HG02588 (cell line): ENCODE measurements around the gene DLG2.
"Not testable (repeated sequence)": the region's sequence is repeated elsewhere in the genome, so short reads cannot be mapped to it uniquely, and the experiment has no call there.

ENCODE experiments used
- ATAC-seq: cut with Tn5 transposase; IDR thresholded peaks from one replicate; pipeline ENCODE4 v1.9.1; 2021; ENCODE audit warnings: mild to moderate bottlenecking, moderate library complexity; ENCODE audit not compliant: unreplicated experiment

Gene DLG2

GRCh38 chr11:83784419-83784818 lies 1842.7 kb downstream of the DLG2 start:
- no peak for ATAC-seq

DNA sequence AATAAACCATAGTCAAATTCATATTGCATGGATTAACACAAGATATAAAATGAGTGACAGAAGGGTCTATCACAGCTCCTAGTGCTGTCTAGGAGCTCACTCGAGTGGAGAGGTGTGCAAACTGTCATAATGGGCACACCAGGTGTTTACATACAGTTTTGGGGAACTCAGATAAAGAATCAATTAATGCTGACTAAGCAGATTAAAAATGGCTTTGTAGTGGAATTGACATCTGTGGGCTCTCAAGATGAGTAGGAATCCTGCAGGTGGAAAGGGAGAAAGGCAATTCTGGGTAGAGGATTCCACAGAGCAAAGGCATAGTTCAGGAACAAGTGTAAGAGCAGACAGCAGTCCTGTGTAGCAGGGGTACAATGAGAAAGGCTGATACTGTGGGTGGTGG lies 1844.8 kb downstream of the DLG2 start:
- ATAC-seq, result no peak

DNA sequence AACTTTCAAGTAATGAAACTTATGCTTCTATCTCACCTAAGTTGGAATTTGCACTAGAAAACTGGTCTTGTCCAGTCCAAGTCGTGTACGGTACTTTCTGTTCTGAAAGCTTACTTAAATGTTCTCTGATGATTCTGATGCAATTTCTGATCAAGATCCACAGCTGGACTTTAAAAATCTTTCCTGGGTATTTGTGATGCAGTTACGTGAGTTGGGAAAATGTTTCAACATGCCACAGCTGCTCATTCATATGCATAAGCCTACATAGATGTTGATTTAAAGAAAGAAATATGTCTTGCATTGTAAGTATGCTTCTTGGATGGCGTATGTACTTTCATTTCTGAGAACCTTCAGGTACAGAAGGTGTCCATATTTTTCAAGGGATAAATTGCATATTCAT lies 1847.3 kb downstream of the DLG2 start:
- no peak for ATAC-seq

GRCh38 chr11:83778596-83778995 lies 1848.5 kb downstream of the DLG2 start:
- no peak for ATAC-seq

- no peak for ATAC-seq
Observed at GRCh38 chr11:83773950-83774880, 1852.9 kb downstream of the DLG2 start.

DNA sequence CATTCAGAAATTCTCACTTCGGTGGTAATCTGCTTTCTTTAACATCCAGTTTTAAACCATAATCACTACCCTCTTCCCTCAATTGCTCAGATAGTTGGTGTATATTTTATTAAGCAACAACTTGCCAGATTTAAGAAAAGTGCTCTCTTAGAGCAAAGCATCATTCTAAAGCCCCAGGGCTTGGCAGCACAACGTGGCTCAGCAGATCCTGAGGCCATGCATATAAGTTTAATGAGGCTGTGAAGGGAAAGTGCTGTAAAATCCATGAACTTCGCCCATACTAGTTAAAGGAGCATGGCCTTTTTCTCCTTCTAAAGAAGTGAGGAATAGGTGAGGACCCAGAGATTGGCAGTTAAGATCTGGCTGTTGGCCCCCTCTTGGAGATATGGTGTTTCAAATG lies 1858.7 kb downstream of the DLG2 start:
- ATAC-seq, result no peak

DNA sequence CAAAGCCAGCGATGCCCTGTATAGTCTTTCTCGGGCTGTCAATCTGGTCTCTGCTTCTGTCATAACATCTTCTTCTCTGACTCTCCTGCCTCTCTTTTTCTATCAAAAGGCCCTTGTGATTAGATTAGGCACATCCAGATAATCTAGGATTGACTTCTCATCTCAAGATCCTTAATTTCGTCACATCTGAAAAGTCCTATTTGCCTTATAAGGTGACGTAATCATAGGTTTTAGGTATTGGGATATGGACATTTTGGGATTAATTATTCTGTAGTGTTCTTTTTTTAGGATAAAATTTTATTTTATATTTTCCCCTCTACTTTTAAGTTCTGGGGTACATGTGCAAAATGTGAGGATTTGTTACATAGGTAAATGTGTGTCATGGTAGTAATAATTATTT lies 1860.2 kb downstream of the DLG2 start:
- ATAC-seq, result no peak

DNA sequence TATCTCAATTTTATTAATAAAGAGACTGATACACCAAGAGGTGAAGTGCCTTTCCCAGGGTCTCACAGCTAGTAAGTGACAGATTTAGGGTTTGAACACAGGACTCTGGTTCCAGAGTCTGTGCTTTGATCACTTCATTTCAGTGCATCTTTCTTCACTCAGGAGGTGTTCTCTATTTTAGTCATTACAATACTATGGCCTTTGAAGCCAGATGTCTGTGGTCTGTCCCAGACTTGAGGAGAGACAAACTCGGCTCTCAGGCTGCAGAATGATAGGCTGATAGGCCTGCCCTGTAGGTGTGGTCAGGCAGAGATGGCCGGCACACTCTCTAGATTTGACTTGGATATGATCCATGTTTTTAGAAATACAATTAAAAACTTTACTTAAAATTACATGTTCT lies 1862.5 kb downstream of the DLG2 start:
- no peak for ATAC-seq

DNA sequence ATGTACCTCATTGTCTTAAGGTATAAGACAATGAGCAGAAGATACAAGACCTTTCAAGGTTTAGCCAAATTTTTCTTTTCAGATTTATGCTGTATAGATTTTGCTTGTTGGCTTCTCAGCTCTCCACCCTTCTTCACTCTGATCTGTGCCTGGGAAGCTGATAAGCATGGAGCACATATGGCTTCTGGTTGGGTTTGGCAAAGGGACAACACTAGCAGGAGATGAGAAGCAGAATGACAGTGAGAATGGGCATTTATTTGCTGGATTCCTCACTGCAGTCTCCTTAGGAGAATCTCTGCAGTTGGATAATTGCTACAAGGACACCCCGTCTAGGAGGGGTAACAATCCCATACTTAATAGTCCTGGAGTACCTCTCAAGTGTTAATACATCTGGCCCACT lies 1866.2 kb downstream of the DLG2 start:
- ATAC-seq, result no peak

- ATAC-seq, result no peak
Observed at GRCh38 chr11:83759148-83759547, 1868.0 kb downstream of the DLG2 start.

GRCh38 chr11:83751041-83751440 lies 1876.1 kb downstream of the DLG2 start:
- ATAC-seq, result no peak

- ATAC-seq, result no peak
Observed at GRCh38 chr11:83746921-83747585, 1880.1 kb downstream of the DLG2 start.

GRCh38 chr11:83744620-83745192 lies 1882.4 kb downstream of the DLG2 start:
- ATAC-seq, result no peak

GRCh38 chr11:83736684-83737083 lies 1890.5 kb downstream of the DLG2 start:
- no peak for ATAC-seq

GRCh38 chr11:83734120-83734519 lies 1893.0 kb downstream of the DLG2 start:
- ATAC-seq, result no peak

- ATAC-seq, result not testable (repeated sequence)
Observed at GRCh38 chr11:83731288-83731687, 1895.9 kb downstream of the DLG2 start.

DNA sequence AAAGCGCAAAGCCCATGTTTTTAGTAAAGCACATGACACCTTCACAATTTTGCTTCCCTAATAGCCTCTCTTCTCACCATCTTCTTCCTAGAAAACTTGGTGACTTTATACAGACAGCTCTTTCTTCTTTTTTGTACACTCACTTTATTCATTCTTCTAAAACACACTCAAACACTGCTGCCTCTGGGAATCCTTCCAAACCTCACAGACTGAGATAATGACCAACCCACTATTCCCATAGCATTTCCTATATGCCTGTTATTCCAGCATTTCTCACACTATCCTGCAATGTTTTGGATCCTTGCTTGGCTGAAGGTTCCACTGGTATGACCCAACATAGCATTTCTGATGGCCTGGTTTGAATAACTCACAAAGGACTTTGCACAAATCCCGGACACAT lies 1898.9 kb downstream of the DLG2 start:
- ATAC-seq, result no peak

GRCh38 chr11:83727251-83727650 lies 1899.9 kb downstream of the DLG2 start:
- ATAC-seq, result no peak

- no peak for ATAC-seq
Observed at GRCh38 chr11:83726316-83726715, 1900.8 kb downstream of the DLG2 start.

DNA sequence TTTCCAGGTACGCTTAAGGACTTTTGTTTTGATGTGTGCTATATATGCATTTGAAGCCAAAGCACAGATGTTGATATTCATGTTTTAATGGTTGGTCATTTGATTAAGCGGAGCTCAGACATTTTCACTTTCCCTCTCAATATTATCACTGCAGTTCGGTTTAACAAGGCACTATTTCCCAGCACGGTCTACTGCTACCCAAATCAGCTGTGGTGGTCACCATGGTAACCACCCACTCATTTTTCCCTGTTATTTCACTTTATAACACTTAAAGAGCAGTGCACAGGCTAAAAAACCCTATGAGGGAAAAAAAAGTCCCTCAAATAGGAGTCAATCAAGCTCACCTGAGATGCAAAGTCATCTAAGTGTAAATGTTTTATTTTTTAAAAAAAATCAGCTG lies 1901.4 kb downstream of the DLG2 start:
- ATAC-seq, result no peak

- no peak for ATAC-seq
Observed at GRCh38 chr11:83725269-83725560, 1901.9 kb downstream of the DLG2 start.

DNA sequence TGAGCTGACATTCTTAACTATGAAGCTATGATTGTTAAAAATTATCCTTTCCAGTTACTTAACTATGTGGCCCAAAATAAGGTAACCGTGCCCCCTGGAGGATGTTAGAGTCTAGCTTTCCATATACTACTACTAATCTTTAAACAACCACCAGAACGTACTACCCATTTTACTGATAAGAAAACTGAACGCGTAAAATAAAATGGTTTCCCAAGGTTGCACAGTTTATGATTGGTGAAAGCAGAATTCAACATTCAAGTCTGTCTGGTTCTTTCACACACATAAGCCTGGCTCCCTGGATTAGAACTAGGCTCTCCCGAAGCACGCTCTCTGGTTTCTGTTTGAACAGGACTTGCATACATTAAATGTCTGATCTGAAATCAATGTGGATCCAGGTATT lies 1903.1 kb downstream of the DLG2 start:
- peak; percentile 57 for ATAC-seq
